Ectodermal cell (in vitro differentiated cells): ENCODE measurements around the gene FHIT.

Source experiments
- H3K27ac ChIP-seq: 2 replicates; pipeline ENCODE4 v1.7.0; 2013; ENCODE audit warnings: mild to moderate bottlenecking, low read depth, low read length; ENCODE audit not compliant: insufficient read depth, poor library complexity, severe bottlenecking
- H3K27me3 ChIP-seq: 2 replicates; pipeline ENCODE4 v1.7.0; 2013; ENCODE audit warnings: mild to moderate bottlenecking, low read length; ENCODE audit not compliant: insufficient read depth, control insufficient read depth, poor library complexity, severe bottlenecking
- H3K36me3 ChIP-seq: one replicate; pipeline ENCODE4 v1.7.0; 2013; ENCODE audit warnings: low read length; ENCODE audit not compliant: control insufficient read depth, insufficient read depth
- H3K4me1 ChIP-seq: one replicate; pipeline ENCODE4 v1.7.0; 2013; ENCODE audit warnings: low read length; ENCODE audit not compliant: control insufficient read depth, insufficient read depth
- H3K4me3 ChIP-seq: 2 replicates; pipeline ENCODE4 v1.7.0; 2013; ENCODE audit warnings: low read depth, low read length, control low read depth; ENCODE audit not compliant: insufficient read depth
- H3K9me3 ChIP-seq: 2 replicates; pipeline ENCODE4 v1.7.0; 2013; ENCODE audit warnings: mild to moderate bottlenecking, low read length, moderate library complexity; ENCODE audit not compliant: control insufficient read depth
- WGBS, 2 experiments: methylation state at CpG; one replicate each; pipeline ENCODE4 v1.1.7; 2013; ENCODE audit warnings: missing lambda C conversion rate in 2 of 2; 5-methylcytosine and 5-hydroxymethylcytosine counted together

FHIT gene

GRCh38 chr3:59832702-59833101 is 1418.5 kb downstream of the FHIT start:
- Histone ChIP-seq H3K36me3 (no peaks in the 10 kb centered on the region), H3K27me3 (no peaks in the 10 kb centered on the region), H3K27ac (no peak overlapping the region), H3K4me3 (no peak overlapping the region), H3K9me3 (no peaks in the 10 kb centered on the region), H3K4me1 (no peaks in the 10 kb centered on the region)
- WGBS, 2 experiments: 89 to 97% methylated on average over 2 to 3 of the region's 3 CpGs

- WGBS, 2 experiments: 90 to 95% methylated on average over 3 of the region's 3 CpGs
- Histone ChIP-seq H3K27me3 (no peaks in the 10 kb centered on the region), H3K36me3 (no peaks in the 10 kb centered on the region), H3K9me3 (no peaks in the 10 kb centered on the region), H3K27ac (no peak overlapping the region), H3K4me3 (no peak overlapping the region), H3K4me1 (no peaks in the 10 kb centered on the region)
Observed at GRCh38 chr3:59832241-59832640, 1419.0 kb downstream of the FHIT start.

GRCh38 chr3:59831394-59831793 is 1419.9 kb downstream of the FHIT start:
- no peaks in the 10 kb centered on the region for H3K27me3 ChIP-seq
- H3K36me3 ChIP-seq: no peaks in the 10 kb centered on the region
- H3K4me3 ChIP-seq: no peak overlapping the region
- H3K27ac ChIP-seq: no peak overlapping the region
- no peaks in the 10 kb centered on the region for H3K9me3 ChIP-seq
- no peaks in the 10 kb centered on the region for H3K4me1 ChIP-seq
- WGBS, 2 experiments: 86 to 92% methylated on average over 1 to 2 of the region's 2 CpGs

- Histone ChIP-seq H3K9me3 (no peaks in the 10 kb centered on the region), H3K36me3 (no peaks in the 10 kb centered on the region), H3K27ac (no peak overlapping the region), H3K4me1 (no peaks in the 10 kb centered on the region), H3K27me3 (no peaks in the 10 kb centered on the region), H3K4me3 (no peak overlapping the region)
- WGBS, 2 experiments: 100% methylated on average over 1 of the region's 1 CpG
Observed at GRCh38 chr3:59829527-59829926, 1421.7 kb downstream of the FHIT start.

DNA sequence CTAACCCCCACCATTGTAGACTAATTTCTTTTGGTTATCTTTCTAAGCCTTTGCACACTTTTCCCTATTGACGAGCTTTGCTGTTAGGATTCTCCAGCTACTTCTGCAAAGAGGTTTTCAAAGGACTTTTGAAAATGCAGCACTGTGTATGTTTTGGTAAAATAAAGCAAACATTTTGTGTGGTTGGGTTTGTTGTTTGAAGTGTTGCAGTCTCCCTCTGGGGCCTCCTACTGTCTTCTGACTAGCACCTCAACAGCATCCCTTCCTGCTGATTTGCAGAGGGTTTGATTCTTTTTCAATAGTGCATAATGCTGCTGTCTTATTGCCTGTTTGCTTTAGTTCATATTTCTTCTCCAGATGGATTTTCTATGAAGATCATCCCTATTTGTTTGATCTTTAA is 1426.4 kb downstream of the FHIT start:
- H3K4me1 ChIP-seq: no peaks in the 10 kb centered on the region
- H3K9me3 ChIP-seq: no peaks in the 10 kb centered on the region
- H3K36me3 ChIP-seq: no peaks in the 10 kb centered on the region
- no peak overlapping the region for H3K4me3 ChIP-seq
- H3K27me3 ChIP-seq: no peaks in the 10 kb centered on the region
- H3K27ac ChIP-seq: no peak overlapping the region
- WGBS, 2 experiments: 0% methylated on average over 1 of the region's 1 CpG; no CpG with 5 or more reads in 1 of the 2 experiments

DNA sequence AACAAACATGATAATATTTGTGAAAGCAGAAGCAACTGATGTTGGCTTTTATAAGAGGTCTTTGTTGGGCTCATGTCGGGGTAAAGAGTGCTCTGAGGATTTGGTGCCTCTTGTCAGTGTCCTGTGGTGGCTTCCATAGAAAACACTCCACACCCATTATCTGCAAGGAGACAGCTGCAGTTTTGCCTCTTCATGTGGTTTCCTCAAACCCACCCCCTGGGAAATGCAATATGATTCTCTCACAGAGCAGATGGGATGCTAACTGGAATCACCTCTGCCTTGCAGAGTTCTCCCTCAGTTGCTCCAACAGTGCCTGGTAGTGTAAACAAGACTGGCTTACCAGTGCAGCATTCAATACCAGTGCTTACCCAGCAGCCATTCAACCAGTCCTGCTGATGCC is 1430.0 kb downstream of the FHIT start:
- Histone ChIP-seq H3K27me3 (no peaks in the 10 kb centered on the region), H3K9me3 (no peaks in the 10 kb centered on the region), H3K4me1 (peaks cover 18% of the 10 kb centered on the region), H3K4me3 (no peak overlapping the region), H3K36me3 (no peaks in the 10 kb centered on the region), H3K27ac (no peak overlapping the region)
- WGBS, 2 experiments: 75 to 100% methylated on average over 1 of the region's 1 CpG

DNA sequence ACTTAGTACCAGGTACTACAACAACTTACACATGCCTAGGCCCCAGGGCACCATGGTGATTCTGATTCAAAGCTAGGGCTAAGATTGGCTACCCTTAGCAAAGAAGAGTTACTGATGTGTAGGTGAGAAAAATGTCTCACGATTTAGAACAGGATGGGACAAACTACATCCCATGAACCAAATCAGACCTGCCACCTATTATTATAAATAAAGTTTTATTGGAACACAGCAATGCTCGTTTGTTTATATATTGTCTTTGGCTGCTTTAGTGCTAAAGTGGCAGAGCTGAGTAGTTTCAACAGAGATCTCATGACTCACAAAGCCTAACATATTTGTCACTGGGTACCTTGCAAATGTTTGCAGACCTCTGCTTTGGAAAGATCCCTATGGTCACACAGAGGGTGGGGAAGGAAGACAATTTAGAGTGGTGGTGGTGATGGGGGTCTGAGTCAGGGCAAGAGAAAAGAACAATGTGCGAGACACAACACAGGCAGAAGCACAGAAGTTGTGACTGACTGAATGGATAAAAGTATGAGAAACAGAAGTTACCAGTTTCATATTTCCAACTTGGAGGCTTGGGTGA is 1430.8 kb downstream of the FHIT start:
- WGBS, 2 experiments: 83 to 91% methylated on average over 2 of the region's 3 CpGs
- Histone ChIP-seq H3K27me3 (no peaks in the 10 kb centered on the region), H3K4me3 (no peak overlapping the region), H3K9me3 (no peaks in the 10 kb centered on the region), H3K4me1 (peaks cover 18% of the 10 kb centered on the region), H3K27ac (no peak overlapping the region), H3K36me3 (no peaks in the 10 kb centered on the region)

GRCh38 chr3:59818919-59819300 is 1432.3 kb downstream of the FHIT start:
- WGBS, 2 experiments: 94 to 98% methylated on average over 4 of the region's 4 CpGs
- Histone ChIP-seq H3K27me3 (no peaks in the 10 kb centered on the region), H3K4me3 (no peak overlapping the region), H3K36me3 (no peaks in the 10 kb centered on the region), H3K9me3 (no peaks in the 10 kb centered on the region), H3K27ac (no peak overlapping the region), H3K4me1 (peaks cover 18% of the 10 kb centered on the region)

GRCh38 chr3:59818033-59818918 is 1433.0 kb downstream of the FHIT start:
- Histone ChIP-seq H3K27me3 (no peaks in the 10 kb centered on the region), H3K27ac (peak overlapping the region; percentile 41), H3K36me3 (no peaks in the 10 kb centered on the region), H3K9me3 (no peaks in the 10 kb centered on the region), H3K4me3 (no peak overlapping the region), H3K4me1 (peaks cover 18% of the 10 kb centered on the region)
- 78 to 81% methylated on average over 16 of the region's 16 CpGs for WGBS, 2 experiments

- no peaks in the 10 kb centered on the region for H3K9me3 ChIP-seq
- H3K4me3 ChIP-seq: no peak overlapping the region
- peaks cover 22% of the 10 kb centered on the region for H3K4me1 ChIP-seq
- H3K27me3 ChIP-seq: no peaks in the 10 kb centered on the region
- peak overlapping the region; percentile 41 for H3K27ac ChIP-seq
- no peaks in the 10 kb centered on the region for H3K36me3 ChIP-seq
- WGBS, 2 experiments: 75 to 78% methylated on average over 2 to 3 of the region's 4 CpGs
Observed at GRCh38 chr3:59817511-59817910, 1433.7 kb downstream of the FHIT start.
